ENCODE data around the gene ATF7.
"Not testable (repeated sequence)": the region's sequence is repeated elsewhere in the genome, so short reads cannot be mapped to it uniquely, and the experiment has no call there.

ATF7 gene

GRCh38 chr12:53482626-53483168 lies 143.5 kb downstream of the ATF7 start:
- no peak overlapping the region for H3K4me2 ChIP-seq (ENCODE audit: low read length)
- H3K79me2 ChIP-seq (ENCODE audit: control insufficient read depth, low read length): peaks cover 3% of the 10 kb centered on the region
- no peaks in the 10 kb centered on the region for H3K9me3 ChIP-seq (ENCODE audit: control insufficient read depth, insufficient read depth, low read length)
- H3K4me1 ChIP-seq (ENCODE audit: control insufficient read depth, low read length): no peaks in the 10 kb centered on the region
- TF ChIP-seq CTCF (IDR thresholded peaks at IDR 0.05; ENCODE audit: low read depth, low read length, poor library complexity, severe bottlenecking) (no peak), EZH2phosphoT487 (IDR thresholded peaks at IDR 0.05; ENCODE audit: borderline replicate concordance, low read length) (no peak)
- H3K36me3 ChIP-seq (ENCODE audit: control insufficient read depth, low read length): peaks cover 79% of the 10 kb centered on the region
- no peaks in the 10 kb centered on the region for H3K27me3 ChIP-seq (ENCODE audit: control insufficient read depth, low read length)
- H3F3A ChIP-seq (ENCODE audit: control insufficient read depth, insufficient read depth): peaks cover 56% of the 10 kb centered on the region
- peaks cover 20% of the 10 kb centered on the region for H4K20me1 ChIP-seq (ENCODE audit: control insufficient read depth, insufficient read depth, low read depth, low read length)
- no peaks in the 10 kb centered on the region for H3K9me2 ChIP-seq (replicated peaks; ENCODE audit: control insufficient read depth, low read length)
- H3K4me3 ChIP-seq (ENCODE audit: low read length): no peak overlapping the region
- H3K27ac ChIP-seq (ENCODE audit: low read depth, low read length): no peak overlapping the region

GRCh38 chr12:53481939-53482586 lies 144.1 kb downstream of the ATF7 start:
- H3K9me2 ChIP-seq (replicated peaks; ENCODE audit: control insufficient read depth, low read length): no peaks in the 10 kb centered on the region
- H3K4me1 ChIP-seq (ENCODE audit: control insufficient read depth, low read length): no peaks in the 10 kb centered on the region
- no peak overlapping the region for H3K4me3 ChIP-seq (ENCODE audit: low read length)
- no peaks in the 10 kb centered on the region for H3K9me3 ChIP-seq (ENCODE audit: control insufficient read depth, insufficient read depth, low read length)
- no peak overlapping the region for H3K27ac ChIP-seq (ENCODE audit: low read depth, low read length)
- H3K4me2 ChIP-seq (ENCODE audit: low read length): no peak overlapping the region
- no peaks in the 10 kb centered on the region for H3K27me3 ChIP-seq (ENCODE audit: control insufficient read depth, low read length)
- H4K20me1 ChIP-seq (ENCODE audit: control insufficient read depth, insufficient read depth, low read depth, low read length): peaks cover 20% of the 10 kb centered on the region
- H3K79me2 ChIP-seq (ENCODE audit: control insufficient read depth, low read length): peaks cover 7% of the 10 kb centered on the region
- H3K36me3 ChIP-seq (ENCODE audit: control insufficient read depth, low read length): peaks cover 86% of the 10 kb centered on the region
- TF ChIP-seq CTCF (IDR thresholded peaks at IDR 0.05; ENCODE audit: low read depth, low read length, poor library complexity, severe bottlenecking): peak; percentile 50
- no peak for TF ChIP-seq EZH2phosphoT487 (IDR thresholded peaks at IDR 0.05; ENCODE audit: borderline replicate concordance, low read length)
- H3F3A ChIP-seq (ENCODE audit: control insufficient read depth, insufficient read depth): peaks cover 60% of the 10 kb centered on the region

GRCh38 chr12:53481458-53481857 lies 144.7 kb downstream of the ATF7 start:
- Histone ChIP-seq H3F3A (ENCODE audit: control insufficient read depth, insufficient read depth) (peaks cover 64% of the 10 kb centered on the region), H4K20me1 (ENCODE audit: control insufficient read depth, insufficient read depth, low read depth, low read length) (peaks cover 20% of the 10 kb centered on the region), H3K36me3 (ENCODE audit: control insufficient read depth, low read length) (peaks cover 87% of the 10 kb centered on the region), H3K79me2 (ENCODE audit: control insufficient read depth, low read length) (peaks cover 12% of the 10 kb centered on the region)
- H3K4me2 ChIP-seq (ENCODE audit: low read length); H3K27ac ChIP-seq (ENCODE audit: low read depth, low read length); H3K4me1 ChIP-seq (ENCODE audit: control insufficient read depth, low read length); H3K4me3 ChIP-seq (ENCODE audit: low read length); H3K9me3 ChIP-seq (ENCODE audit: control insufficient read depth, insufficient read depth, low read length); H3K9me2 ChIP-seq (replicated peaks; ENCODE audit: control insufficient read depth, low read length); H3K27me3 ChIP-seq (ENCODE audit: control insufficient read depth, low read length): not testable (repeated sequence)

Measured in DOHH2 (cell line).